Right forelimb (tissue), 1 donor: ENCODE results near the gene MAD1L1.

Experiments used
- DNase-seq: peaks from one replicate; pipeline ENCODE4 v3.0.0-alpha.2; 2018

MAD1L1 gene

DNA sequence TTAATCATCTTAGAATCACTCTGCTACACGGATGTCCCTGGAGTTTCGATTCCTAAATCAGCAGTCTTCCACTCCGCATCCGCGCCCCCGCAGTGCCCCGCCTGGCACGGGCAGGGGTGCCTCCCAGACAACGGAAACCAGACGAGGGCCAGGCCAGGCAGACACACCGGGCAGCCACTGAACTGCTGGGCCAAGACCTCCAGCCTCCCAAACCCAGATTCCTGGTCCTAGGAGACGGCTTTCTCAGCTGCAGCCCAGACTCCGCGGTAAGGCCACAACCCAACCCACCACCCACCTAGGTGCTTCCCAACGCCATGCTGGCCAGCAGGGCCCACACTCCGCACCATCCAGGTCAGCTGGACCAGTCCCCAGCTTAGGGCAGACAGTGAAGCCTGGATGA, 33.2 kb downstream of the MAD1L1 start:
- DNase-seq = peak; percentile 37

DNA sequence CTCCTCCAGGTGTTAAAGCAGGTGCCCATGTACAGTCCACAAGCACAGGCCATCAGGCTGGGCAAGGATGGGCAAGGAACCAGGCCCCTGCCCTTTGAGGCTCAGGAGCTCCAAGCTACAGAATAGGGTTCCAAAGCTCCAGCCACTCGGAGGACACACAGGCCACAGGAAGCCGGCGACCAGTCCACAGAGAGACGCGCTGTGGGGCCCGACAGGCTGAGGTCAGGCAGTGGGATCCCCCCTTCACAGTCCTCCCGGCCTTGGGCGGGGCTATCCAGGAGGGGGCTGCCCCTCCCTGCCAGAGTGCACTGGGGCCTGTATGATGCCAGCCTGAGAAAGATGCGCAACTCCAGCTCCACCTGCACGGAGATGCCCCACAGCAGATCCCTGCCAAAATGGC, 34.0 kb downstream of the MAD1L1 start:
- peak; percentile 28 for DNase-seq

DNA sequence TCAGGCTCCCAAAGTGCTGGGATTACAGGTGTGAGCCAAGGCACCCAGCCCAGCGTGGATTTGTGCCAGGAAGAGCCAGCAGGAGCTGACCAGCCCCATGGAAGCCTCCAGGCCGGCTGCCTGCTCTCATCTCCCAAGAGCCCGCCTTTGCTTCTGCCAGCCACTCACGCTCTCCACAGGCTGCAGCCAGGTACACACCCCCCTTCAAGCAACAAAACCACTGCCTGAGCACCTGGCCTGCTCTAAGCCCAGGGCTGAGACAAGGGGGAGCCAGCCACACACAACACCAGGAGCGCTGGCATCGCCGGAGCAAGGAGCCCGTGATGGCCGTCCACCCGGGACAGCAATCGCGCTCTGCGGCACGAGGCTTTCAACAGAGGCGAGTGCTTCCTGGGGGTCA, 34.5 kb downstream of the MAD1L1 start:
- peak; percentile 22 for DNase-seq

DNA sequence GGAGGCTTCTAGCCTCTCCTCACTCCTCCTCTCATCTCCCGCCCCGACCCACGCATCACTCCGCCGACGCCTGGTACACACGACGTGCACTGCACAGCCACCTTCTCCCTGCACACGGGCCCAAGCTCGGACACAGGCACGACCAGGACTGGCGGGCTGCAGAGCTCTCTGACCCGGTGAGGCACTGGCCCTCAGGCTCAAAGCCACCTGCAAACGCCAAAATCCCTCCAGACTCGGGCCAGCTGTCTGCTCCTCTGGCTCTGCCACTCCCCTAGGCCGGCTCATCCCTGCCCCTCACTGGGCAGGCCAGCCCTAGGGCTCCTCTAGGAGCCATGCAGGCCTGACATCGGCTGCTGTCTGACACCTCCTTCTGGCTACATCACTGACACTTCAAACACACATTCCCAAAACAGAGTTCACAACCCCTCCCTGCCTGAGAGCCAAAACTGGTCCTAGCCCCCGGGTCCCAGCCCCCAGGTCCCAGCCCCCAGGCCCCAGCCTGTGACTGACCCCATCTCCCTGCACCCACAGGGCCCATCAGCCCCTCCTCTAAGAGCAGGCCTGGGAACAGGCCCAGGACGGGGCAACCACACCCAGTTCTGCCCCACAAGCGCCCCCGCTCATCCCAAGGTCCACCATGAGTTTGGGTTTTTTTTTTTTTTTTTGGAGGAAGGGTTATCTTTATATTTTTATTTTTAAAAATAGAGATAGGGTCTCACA, 35.1 kb downstream of the MAD1L1 start:
- DNase-seq = peak; percentile 39

DNA sequence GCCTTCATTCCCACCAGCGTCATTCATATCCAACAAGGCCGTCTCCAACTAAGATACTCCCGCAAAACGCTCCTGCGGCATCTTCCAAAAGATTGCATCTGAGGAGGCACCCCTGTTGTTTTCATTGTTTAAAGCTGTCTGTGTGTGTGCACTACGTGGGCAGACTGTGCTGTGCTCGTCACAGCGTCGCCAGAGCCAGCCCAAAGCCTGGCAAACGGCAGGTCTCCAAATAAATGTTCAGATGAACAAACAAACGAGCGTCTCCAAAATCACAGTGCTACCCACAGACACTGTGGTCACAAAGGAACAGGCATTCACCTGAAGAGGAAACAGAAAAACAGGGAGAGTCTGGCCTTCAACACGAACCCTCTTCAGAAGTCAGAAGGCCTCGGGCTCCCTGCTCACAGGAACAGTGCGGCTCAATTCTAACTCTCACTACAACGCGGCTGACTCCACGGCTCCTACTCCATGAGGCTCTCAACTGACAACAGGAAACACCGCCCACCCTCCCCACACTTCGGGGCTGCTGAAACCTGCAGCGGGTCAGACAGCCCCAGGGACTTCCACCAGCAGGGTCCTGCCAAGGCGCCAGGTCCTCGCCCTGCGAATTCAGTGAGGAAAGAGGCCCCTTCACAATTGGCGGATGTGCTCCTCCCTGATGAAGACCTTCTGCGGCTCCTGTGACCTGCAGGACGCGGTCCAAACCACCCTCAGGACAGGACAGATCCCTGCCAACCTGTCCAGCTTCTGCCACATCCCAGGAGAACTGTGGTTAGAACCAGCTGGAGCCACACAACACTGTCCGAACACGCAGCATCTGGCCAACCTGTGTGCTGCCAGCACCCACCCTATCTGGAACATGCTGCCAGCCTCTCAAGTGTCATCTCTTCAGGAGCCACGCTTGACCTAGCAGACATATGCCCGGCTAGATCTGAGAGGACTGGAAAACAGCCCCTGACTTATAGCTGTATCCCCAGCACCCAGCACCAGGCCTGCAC, 36.1 kb downstream of the MAD1L1 start:
- peak; percentile 24 for DNase-seq

DNA sequence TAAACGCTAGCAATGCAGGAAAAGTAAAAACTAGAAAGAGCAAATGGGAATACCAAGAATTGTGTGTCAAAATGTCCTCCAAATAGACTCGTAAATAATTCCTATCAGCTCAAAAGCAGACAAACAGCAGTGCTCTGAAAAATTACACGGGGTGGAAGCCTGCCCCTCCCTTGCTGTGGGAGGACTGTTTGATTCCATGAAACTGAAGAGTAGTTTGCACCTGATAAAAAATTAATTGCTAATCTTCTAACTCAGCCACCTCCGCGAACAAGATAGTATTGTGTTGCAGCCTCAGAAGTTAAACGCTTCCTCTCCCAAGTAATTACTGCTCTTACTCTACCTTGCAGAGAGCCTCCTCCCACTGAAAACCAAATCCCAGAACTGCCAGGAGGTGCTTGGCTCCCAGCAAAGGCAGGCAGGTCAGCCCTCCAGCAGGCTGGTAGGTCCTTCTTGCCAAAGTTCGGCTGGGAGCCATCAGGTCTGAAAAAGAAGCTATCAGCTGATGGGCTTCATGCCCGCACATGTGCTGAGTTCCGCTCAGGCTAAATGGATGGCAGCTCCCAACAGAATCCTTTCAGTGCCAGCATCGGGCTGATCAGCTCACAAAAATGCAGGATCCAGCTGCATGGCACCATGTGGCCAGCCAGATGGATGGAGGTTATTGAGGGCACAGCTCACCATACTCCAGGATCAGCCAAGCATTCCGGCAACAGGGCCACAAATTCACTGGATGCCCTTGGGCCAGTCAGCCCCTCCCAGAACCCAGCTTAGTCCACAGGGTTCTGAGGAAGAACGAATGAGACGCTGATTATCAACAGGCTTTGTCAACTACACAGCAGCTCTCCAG, 37.1 kb downstream of the MAD1L1 start:
- DNase-seq = peak; percentile 63

DNA sequence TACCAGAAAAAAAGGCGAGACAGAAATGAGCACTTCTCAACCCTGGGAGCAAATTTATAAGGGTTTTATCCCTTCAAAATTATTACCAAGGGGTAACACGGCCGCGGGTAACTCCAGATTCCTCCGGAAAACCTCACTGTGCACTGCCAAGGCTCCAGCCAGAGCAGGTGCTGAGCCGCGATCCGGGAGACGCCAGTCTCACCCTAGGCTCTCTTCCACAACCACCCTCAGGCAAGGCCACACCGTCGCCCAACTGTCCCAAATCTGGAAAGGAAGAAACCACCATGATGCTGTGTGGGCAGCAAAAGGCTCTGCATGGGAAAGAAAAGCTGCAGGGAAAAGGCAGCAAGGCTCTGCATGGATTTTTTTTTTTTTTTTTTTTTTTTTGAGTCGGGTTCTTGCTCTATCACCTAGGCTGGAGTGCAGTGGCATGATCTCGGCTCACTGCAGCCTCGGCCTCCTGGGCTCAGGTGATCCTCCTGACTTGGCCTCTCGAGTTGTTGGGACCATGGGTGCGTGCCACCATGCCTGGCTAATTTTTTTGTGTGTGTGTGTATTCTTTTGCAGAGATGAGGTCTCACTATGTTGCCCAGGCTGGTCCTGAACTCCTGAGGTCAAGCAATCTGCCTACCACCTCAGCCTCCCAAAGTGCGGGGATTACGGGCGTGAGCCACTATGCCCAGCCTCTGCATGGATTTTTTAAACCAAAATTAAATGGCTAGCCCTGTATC, 39.0 kb downstream of the MAD1L1 start:
- DNase-seq = no peak

DNA sequence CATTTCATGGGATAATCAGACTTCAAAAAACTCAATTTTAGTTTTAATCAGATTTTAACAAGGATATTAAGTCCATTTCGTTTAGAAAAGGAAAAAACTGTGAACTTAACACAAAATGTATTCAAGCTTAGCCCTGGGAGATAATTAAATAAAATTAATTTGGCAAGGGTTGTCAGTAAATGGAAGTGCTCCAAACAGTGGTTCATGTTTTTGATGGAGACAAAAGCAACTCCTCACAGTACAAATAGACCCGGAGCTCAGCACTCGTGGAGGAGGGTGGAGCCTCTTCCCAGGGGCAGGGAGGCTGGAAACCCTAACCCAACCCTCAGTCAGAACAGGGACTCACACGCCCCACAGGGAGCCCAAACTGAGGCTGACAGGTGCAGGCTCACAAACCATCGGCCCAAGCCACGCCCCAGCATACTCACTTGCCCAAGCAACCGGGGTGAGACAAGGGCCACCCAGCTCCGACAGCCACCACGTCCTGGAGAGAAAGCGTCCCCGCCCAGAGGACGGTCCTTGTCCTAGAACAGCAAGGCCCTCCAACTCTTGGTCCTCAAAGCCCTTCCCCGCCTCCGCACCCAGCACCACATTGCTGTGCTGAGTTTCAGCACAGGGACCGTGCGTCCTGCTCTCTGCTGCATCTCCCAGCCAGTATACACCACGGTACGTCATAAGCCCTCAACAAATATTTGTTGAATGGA, 39.8 kb downstream of the MAD1L1 start:
- DNase-seq = peak; percentile 43

DNA sequence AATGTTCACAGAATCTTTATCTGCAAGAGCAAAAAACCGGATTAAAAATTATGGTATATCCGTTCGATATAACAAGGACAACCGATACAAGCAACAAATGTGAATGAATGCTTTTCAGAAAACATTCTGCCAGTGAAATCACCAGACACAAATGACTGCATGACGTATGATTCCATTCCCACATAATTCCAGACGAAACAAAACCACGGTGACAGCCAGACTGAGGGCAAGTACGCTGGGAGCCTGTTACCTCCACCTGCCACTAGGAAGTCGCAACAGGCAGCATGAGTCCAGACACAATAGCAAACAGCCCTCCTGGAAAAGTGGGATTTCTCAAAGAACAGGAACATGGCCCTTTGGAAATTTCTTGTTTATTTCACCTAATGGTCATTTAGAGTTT, 41.7 kb downstream of the MAD1L1 start:
- DNase-seq = no peak

DNA sequence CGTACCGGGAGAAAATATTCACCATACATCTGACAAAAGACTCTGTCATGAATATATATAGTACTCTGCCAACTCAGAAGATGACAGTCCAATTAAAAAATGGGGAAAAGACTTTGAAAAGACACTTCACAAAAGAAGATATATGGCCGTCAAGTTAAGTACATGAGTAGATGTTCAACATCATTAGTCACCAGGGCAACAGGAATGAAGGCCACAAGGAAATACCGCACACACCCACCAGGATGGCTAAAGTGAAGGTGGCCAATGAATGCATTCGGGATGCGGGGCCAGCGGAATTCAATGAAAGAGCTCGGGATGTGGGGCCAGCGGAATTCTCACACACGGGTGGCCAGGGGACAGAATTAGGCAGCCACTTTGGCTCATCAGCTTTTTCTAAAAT, 42.2 kb downstream of the MAD1L1 start:
- DNase-seq = no peak

DNA sequence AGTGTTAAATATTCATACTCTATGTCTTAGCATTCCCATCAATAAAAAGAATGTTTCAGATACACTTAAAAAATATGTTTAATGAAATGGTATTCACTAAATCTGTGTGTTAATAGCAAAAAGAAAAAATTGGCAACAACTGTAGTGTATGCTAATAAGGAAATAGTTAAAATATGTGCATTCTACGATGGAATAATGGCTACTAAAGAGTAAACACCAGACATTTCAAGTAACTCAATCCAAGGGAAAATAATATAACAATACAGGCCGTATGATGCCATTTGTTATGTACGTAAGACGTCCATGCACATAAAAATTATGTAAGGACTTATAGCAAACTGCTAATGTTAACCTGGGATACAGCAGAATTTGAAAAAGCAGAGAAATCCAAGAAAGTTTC, 46.6 kb downstream of the MAD1L1 start:
- DNase-seq = no peak

DNA sequence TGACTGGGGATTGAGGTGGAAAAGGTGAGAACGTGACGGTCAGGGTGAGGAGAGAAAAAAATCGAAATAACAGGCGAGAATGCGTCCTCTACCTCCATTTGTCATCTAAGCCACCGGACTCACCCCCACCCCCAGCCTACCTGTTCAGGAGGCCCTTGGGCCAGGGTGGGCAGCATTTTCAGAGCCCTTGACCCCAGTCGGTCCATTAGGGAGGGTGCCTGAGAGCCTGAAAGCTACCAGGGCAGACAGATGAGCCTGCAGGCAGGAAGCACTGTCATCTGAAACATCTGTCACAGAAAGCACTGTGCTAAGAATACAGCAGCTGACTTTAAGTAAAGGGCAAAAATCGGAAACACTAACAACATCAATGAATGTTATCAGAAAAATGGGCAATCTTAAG, 47.0 kb downstream of the MAD1L1 start:
- no peak for DNase-seq

DNA sequence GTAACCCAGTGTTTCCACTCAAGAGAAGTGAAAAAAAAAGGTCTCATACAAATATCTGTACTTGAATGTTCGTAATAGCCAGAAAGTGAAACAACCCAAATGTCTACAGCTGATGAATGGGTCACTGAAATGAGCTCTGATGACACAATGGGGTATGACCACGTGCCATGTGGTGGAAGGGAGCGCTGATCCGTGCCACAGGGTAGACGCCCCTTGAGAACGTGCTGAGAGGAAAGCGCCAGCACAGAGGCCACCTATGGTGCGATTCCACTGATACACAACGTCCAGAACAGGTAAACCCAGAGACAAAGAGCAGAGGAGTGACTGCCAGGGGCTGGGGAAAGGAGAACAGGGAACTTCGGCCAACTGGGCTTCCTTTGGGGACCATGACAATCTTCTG, 50.3 kb downstream of the MAD1L1 start:
- no peak for DNase-seq

DNA sequence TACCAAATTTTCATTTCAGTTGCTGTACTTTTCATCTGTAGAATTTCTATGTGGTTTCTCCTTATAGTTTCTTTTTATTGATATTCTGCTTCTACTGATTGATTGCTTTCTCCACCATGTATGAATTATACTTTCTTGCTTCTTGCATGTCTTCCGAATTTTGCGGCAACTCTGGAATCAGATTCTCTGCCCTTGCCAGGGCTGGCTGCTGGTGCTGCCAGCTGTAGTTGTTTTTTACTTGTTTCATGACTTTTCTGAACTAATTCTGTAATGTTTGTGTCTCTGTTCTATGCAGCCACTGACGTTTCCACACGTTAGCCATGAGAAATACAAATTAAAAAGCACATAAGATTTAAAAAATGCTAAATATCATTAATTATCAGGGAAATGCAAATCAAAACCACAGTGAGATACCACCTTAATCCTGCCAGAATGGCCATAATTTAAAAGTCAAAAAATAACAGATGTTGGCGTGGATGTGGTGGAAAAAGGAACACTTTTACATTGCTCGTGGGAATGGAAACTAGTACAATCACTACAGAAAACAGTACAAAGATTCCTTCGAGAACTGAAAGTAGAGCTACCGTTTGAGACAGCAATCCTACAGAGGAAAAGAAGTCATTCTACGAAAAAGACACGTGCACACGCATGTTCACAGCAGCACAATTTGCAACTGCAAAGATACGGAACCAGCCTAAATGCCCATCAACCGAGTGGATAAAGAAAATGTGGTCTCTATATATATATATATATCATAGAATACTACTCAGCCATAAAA, 51.5 kb downstream of the MAD1L1 start:
- no peak for DNase-seq

DNA sequence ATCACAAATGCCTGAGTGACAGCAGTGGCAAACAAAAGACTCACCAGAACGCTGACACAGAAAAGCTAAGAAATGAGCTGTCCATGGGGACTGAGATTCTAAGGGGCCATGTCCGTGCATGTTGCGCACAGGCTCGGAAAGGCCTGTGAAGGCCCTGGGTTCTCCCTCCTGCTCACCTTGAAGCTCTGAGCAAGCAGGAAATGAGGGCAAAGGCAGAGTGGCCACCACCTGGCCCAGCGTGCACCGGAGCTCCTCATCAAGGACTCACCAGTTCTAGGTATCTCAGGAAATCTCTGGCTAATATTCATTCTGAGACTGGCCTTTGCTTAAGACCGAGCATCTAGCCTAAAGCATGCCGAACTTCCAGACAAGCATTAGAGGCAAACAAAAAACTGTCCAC, 52.7 kb downstream of the MAD1L1 start:
- no peak for DNase-seq

DNA sequence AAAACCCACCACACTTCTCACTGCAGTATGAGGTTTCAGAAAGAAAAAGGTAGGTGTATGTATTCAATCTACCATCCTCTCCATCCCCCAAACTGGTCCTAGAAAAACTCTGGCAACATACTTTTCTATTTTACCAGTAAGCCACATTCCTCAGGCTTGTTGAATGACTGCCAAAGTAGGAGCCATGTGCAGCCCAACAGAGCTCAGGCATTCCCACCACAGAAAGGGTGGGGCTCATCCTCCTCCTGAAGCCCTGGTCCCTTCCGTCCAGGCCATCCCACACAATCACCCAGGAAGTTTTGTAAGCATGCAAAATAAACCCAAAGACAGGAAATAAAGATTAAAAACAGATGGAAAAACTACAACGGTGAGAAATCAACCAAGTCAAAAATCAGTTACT, 57.2 kb downstream of the MAD1L1 start:
- no peak for DNase-seq

DNA sequence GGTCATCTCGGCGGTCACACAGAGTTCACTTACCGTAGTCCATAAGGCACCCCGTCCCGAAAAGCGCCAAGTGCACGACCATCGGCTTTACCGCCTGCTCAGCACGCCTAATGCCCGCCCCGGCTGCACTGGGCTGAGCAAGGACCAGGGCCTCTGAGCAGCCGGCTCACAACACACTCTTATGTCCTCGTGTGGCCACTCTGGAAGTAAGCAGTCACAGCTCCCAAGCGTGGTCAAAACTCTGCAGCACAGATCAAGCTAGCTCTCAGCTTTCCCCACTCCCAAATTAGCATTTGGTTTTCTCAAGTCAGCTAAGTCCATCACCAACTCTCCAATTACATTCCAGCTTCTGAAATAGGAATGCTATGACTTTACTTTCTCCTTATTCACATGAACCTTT, 57.7 kb downstream of the MAD1L1 start:
- DNase-seq = no peak

DNA sequence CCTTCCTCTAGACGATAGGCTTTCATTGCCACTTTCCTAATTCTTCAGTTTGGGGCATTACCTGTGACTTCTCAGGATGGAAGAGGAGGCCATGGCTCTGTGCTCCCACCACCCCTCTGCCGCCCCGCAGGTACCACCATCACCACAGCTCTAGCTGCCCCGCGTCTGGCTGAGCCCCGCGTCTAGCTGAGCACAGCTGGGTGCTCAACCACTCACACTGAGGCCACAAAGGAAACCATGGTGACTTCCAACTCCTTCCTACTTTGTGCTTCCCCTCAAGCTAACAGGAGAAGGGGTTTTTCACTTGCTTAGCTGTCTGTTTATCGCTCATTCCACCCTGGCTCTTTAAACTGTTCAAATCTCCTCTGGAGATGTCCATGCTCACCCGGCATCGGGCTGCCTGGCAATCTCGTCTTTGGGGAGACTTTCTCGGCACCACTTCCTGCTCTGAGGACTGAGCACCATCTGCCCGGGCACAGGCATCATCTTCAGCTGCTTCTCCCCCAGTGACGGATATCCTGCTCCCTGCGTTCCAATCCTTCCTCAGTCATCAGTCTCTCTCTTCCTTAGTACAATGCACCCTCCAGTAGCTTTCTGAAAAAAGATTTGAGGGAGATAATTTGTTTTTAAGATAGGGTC, 59.4 kb downstream of the MAD1L1 start:
- no peak for DNase-seq

DNA sequence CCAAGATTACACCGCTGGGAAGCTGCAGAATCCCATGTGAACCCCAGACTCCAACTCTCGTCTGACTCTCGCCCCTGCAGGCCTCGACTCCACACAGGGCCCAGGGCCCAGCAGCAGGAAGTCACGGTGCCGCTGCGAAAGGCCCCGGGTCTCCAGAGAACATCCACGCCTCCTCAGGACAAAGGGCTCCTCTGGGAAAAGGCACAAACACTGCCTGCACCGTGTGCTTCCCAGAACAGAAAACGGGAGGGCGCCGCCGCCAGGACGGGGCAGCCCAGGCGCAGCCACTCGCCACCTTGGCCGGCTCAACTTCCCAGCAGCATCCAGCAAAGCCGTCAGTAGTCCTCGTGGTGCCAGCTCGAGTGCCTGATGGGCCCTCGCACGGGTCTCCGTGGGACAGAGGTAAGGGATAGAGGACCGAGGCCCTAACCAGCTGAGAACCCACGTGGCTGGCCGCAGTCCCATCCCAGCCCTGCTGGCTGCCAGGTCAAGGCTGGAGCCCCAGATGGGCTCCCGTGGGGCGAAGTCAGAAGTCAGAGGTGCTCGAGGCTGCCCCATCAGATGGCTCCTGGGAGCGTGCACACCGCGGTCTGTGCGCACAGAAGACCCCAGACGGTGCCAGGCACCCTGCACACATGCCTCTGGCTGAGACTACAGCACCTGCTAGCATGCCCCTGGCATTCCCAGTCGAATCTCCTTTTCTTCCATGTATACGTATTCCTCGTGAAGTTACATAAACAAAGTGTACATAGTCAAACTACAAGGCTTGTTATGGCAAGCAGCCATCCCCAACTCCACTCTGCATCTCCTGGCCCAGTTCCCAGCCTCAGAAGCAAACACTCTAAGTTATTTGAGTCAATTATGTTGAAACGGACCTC, 60.2 kb downstream of the MAD1L1 start:
- peak; percentile 68 for DNase-seq
